Measurements from ENCODE around the gene NCAN. TPM values are rescaled to one million over a fixed set of nuclear protein-coding genes. Genes with fewer than 3 reads are reported as not detected.

Gene NCAN
- total RNA-seq, 1 donor from 2014 or later = not detected

DNA sequence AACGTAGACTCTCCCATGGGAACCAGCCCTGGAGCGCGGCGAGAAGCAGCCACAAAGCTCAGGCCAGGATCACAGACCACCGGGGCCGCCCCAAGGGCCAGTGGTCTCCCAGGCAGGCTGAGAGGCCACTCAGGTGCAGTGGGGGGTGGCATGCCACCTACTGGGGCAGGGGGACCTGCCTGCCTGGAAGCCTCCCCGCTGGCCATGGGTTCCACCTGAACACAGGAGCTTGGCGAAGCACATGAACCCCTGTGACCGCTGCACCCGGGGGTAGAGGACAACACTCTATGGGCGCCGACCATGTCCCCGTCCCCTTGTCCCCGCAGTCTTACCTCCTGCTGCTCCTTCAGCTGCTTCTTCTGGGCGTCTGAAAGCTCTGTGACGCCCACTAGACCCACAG lies 68.1 kb downstream of the NCAN start:
- intact Hi-C loops (cut with DNase I) = no loop called here
- DNase-seq = no peak
- TF ChIP-seq, protein P1, sequence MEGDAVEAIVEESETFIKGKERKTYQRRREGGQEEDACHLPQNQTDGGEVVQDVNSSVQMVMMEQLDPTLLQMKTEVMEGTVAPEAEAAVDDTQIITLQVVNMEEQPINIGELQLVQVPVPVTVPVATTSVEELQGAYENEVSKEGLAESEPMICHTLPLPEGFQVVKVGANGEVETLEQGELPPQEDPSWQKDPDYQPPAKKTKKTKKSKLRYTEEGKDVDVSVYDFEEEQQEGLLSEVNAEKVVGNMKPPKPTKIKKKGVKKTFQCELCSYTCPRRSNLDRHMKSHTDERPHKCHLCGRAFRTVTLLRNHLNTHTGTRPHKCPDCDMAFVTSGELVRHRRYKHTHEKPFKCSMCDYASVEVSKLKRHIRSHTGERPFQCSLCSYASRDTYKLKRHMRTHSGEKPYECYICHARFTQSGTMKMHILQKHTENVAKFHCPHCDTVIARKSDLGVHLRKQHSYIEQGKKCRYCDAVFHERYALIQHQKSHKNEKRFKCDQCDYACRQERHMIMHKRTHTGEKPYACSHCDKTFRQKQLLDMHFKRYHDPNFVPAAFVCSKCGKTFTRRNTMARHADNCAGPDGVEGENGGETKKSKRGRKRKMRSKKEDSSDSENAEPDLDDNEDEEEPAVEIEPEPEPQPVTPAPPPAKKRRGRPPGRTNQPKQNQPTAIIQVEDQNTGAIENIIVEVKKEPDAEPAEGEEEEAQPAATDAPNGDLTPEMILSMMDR (IDR thresholded peaks at IDR 0.05) = no peak
- H3K4me1 ChIP-seq = no peaks in the 10 kb centered on the region
- H3K27ac ChIP-seq = no peak overlapping the region
- H3K36me3 ChIP-seq = peaks cover 62% of the 10 kb centered on the region
- H3K27me3 ChIP-seq = no peaks in the 10 kb centered on the region
- H3K9me3 ChIP-seq = no peaks in the 10 kb centered on the region
- H3K4me3 ChIP-seq = no peak overlapping the region
- ATAC-seq = no peak

DNA sequence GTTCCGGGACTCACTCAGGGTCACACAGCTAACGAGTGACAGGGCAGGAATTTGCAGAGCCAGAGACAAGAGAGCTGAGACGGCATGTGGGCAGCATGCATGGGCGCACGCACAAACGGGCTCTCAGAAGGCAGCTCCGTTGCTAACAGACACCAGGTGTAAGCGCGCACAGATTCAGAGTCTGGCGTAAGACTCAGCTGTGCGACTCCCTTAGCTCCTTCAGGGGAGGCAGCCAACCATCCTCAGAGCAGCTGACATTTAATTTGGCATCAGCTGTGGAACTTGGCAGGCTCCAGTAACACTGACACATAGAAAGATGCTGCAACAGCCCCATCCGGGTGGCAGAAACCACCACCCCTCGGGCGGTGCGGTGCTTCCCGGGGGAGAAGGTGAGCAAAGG lies 68.8 kb downstream of the NCAN start:
- no peak overlapping the region for H3K27ac ChIP-seq
- H3K9me3 ChIP-seq = no peaks in the 10 kb centered on the region
- intact Hi-C loops (cut with DNase I) = no loop called here
- no peak for ATAC-seq
- TF ChIP-seq, protein P1 (IDR thresholded peaks at IDR 0.05) = no peak
- no peak for DNase-seq
- H3K4me1 ChIP-seq = no peaks in the 10 kb centered on the region
- no peaks in the 10 kb centered on the region for H3K27me3 ChIP-seq
- H3K4me3 ChIP-seq = no peak overlapping the region
- peaks cover 68% of the 10 kb centered on the region for H3K36me3 ChIP-seq

DNA sequence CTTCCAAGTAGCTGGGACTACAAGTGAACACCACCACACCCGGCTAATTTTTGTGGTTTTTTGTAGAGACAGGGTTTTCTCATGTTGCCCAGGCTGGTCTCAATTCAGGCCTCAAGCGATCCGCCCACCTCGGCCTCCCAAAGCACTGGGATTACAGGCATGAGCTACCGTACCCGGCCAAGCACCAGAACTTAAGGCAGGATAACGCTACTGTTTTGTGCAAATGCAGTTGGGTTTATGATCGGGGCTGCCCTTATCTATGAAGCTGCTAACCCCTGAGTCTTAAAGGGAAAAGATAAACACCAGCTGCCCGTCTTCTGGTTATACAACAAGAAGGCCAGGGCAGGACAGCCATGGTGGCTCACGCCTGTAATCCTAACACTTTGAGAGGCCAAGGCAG lies 73.9 kb downstream of the NCAN start:
- intact Hi-C loops (cut with DNase I) = no loop called here
- Histone ChIP-seq H3K4me1 (no peaks in the 10 kb centered on the region), H3K27me3 (no peaks in the 10 kb centered on the region), H3K36me3 (peaks cover 55% of the 10 kb centered on the region), H3K4me3 (no peak overlapping the region), H3K27ac (no peak overlapping the region), H3K9me3 (no peaks in the 10 kb centered on the region)
- TF ChIP-seq, protein P1 (IDR thresholded peaks at IDR 0.05) = no peak
- ATAC-seq = no peak
- DNase-seq = no peak

DNA sequence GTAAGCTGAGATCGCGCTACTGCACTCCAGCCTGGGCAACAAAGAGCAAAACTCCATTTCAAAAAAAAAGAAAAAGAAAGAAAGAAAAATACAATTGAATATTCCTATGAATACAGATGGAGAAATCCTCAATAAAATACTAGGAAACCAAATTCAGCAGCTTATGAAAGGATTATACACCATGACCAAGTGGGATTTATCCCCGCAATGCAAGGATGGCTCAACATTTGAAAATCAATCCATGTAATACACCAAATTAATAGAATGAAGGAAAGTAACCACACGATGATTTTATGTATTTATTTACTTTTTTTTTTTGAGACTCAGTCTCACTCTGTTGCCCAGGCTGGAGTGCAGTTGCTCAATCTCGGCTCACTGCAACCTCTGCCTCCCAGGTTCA lies 80.8 kb downstream of the NCAN start:
- intact Hi-C loops (cut with DNase I) = no loop called here

DNA sequence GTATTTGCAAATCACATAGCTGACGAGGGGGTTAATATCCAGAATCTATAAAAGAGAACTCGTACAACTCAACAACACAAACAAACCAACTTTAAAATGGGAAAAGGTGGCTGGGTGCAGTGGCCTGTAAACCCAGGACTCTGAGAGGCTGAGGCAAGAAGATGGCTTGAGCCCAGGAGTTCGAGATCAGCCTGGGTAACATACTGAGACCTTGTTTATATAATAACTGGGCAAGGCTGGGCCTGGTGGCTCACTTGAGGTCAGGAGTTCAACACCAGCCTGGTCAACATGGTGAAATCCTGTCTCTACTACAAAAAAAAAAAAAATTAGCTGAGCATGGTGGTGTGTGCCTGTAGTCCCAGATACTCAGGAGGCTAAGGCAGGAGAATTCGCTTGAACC lies 83.2 kb downstream of the NCAN start:
- Histone ChIP-seq H3K4me3 (no peak overlapping the region), H3K27ac (no peak overlapping the region), H3K9me3 (no peaks in the 10 kb centered on the region), H3K36me3 (peaks cover 70% of the 10 kb centered on the region), H3K27me3 (no peaks in the 10 kb centered on the region), H3K4me1 (no peaks in the 10 kb centered on the region)
- intact Hi-C loops (cut with DNase I) = no loop called here
- ATAC-seq (no peak), DNase-seq (no peak)
- TF ChIP-seq, protein P1 (IDR thresholded peaks at IDR 0.05) = no peak

More for the DNA sequence above, 80.8 kb downstream of the NCAN start:
- H3K27ac ChIP-seq = no peak overlapping the region
- H3K27me3 ChIP-seq = no peaks in the 10 kb centered on the region
- no peaks in the 10 kb centered on the region for H3K4me1 ChIP-seq
- TF ChIP-seq, protein P1 (IDR thresholded peaks at IDR 0.05) = no peak
- ATAC-seq = no peak
- H3K36me3 ChIP-seq = peaks cover 78% of the 10 kb centered on the region
- no peak overlapping the region for H3K4me3 ChIP-seq
- H3K9me3 ChIP-seq = no peaks in the 10 kb centered on the region
- DNase-seq = no peak

Data from upper lobe of right lung (tissue), 1 donor.